Activated CD8-positive, alpha-beta T cell treated with anti-CD3 and anti-CD28 coated beads, Interleukin-2, amount 10 ng/mL, durations not matched to agents 7 days and 5 days (primary cell): Measurements from ENCODE around the gene ABCG1. TPM values are rescaled to one million over a fixed set of nuclear protein-coding genes. Genes with fewer than 3 reads are reported as not detected.

Source experiments
- ATAC-seq: fragments of 150-1000 bp; cut with Tn5 transposase; one replicate; pipeline ENCODE4 v1.10.0; 2021; ENCODE audit warnings: moderate library complexity
- CTCF ChIA-PET: fragments of 350-600 bp; sonication (Branson Sonifier 250); formaldehyde crosslinking; loops from one replicate; lab custom pipeline; 2021; ENCODE audit warnings: antibody characterized with exemption; lab: Charles Lee
- POLR2A ChIA-PET: fragments of 350-600 bp; sonication (Branson Sonifier 250); formaldehyde crosslinking; loops from one replicate; lab custom pipeline; 2021; ENCODE audit warnings: antibody characterized with exemption; lab: Charles Lee
- DNase-seq: peaks from one replicate; pipeline ENCODE4 v3.0.0-alpha.2; 2020
- H3K27ac Mint-ChIP-seq: one replicate; pipeline ENCODE4 v1.8.0; 2021; ENCODE audit warnings: mild to moderate bottlenecking, mixed read lengths
- H3K27me3 Mint-ChIP-seq: one replicate; pipeline ENCODE4 v1.8.0; 2021; ENCODE audit warnings: low read depth, mixed read lengths
- H3K36me3 Mint-ChIP-seq: one replicate; pipeline ENCODE4 v1.8.0; 2021; ENCODE audit warnings: low read depth, mixed read lengths
- H3K4me1 Mint-ChIP-seq: one replicate; pipeline ENCODE4 v1.8.0; 2021; ENCODE audit warnings: low read depth, mixed read lengths
- H3K4me3 Mint-ChIP-seq: one replicate; pipeline ENCODE4 v1.8.0; 2021; ENCODE audit warnings: mild to moderate bottlenecking, mixed read lengths
- H3K9me3 Mint-ChIP-seq: one replicate; pipeline ENCODE4 v1.8.0; 2022; ENCODE audit warnings: mixed read lengths; ENCODE audit not compliant: insufficient read depth
- total RNA-seq, 2 experiments: library from RNA; stranded (reverse); gene quantifications; one replicate each; pipeline ENCODE4 v1.2.3, GENCODE V29; 2021

The ABCG1 gene
- total RNA-seq, 2 experiments from 2014 or later, result 6.7 to 8.0 TPM

- H3K36me3 Mint-ChIP-seq, result no peaks in the 10 kb centered on the region
- H3K4me3 Mint-ChIP-seq, result no peak overlapping the region
- ChIA-PET CTCF (interaction anchor here (0.6 to 4.0 kb wide), 16 partner anchors 12 to 220 kb away, joined by 3 to 18 read pairs (median 4); partner anchors contain the start of gene UBASH3A), POLR2A (no interaction called here)
- H3K27ac Mint-ChIP-seq, result no peak overlapping the region
- peaks cover 24% of the 10 kb centered on the region for H3K27me3 Mint-ChIP-seq
- no peak for DNase-seq
- ATAC-seq, result no peak
- H3K9me3 Mint-ChIP-seq, result no peaks in the 10 kb centered on the region
- peaks cover 11% of the 10 kb centered on the region for H3K4me1 Mint-ChIP-seq
Observed at GRCh38 chr21:42337276-42337675, 118.3 kb downstream of the ABCG1 start.

- Mint-ChIP-seq H3K4me3 (no peak overlapping the region), H3K36me3 (no peaks in the 10 kb centered on the region)
Observed at GRCh38 chr21:42337830-42338728, 119.1 kb downstream of the ABCG1 start.

GRCh38 chr21:42338729-42339715 is 120.1 kb downstream of the ABCG1 start:
- ChIA-PET CTCF (interaction anchor here (0.6 to 3.7 kb wide), 18 partner anchors 10 to 198 kb away, joined by 3 to 16 read pairs (median 4); partner anchors contain the start of genes TFF1 and UBASH3A), POLR2A (interaction anchor here (1.3 kb wide), 2 partner anchors 65 to 80 kb away, joined by 3 to 4 read pairs; no protein-coding TSS in a partner anchor)
- H3K4me1 Mint-ChIP-seq, result peaks cover 11% of the 10 kb centered on the region
- no peak overlapping the region for H3K27ac Mint-ChIP-seq
- no peaks in the 10 kb centered on the region for H3K36me3 Mint-ChIP-seq
- H3K4me3 Mint-ChIP-seq, result no peak overlapping the region
- ATAC-seq, result no peak
- no peaks in the 10 kb centered on the region for H3K9me3 Mint-ChIP-seq
- no peak for DNase-seq
- H3K27me3 Mint-ChIP-seq, result peaks cover 18% of the 10 kb centered on the region

More at GRCh38 chr21:42337830-42338728, 119.1 kb downstream of the ABCG1 start:
- CTCF ChIA-PET, result interaction anchor here (0.6 to 4.0 kb wide), 27 partner anchors 13 to 220 kb away, joined by 3 to 18 read pairs (median 4); partner anchors contain the start of genes TFF1 and UBASH3A
- no peaks in the 10 kb centered on the region for H3K9me3 Mint-ChIP-seq
- ATAC-seq (peak; percentile 99), DNase-seq (peak; percentile 88)
- H3K27ac Mint-ChIP-seq, result peak overlapping the region; percentile 49
- peaks cover 18% of the 10 kb centered on the region for H3K27me3 Mint-ChIP-seq
- POLR2A ChIA-PET, result interaction anchor here (1.3 kb wide), 2 partner anchors 66 to 79 kb away, joined by 3 to 4 read pairs; no protein-coding TSS in a partner anchor
- H3K4me1 Mint-ChIP-seq, result peaks cover 11% of the 10 kb centered on the region

- H3K27ac Mint-ChIP-seq, result no peak overlapping the region
- DNase-seq (no peak), ATAC-seq (no peak)
- no peak overlapping the region for H3K4me3 Mint-ChIP-seq
- no peaks in the 10 kb centered on the region for H3K36me3 Mint-ChIP-seq
- H3K9me3 Mint-ChIP-seq, result no peaks in the 10 kb centered on the region
- peaks cover 11% of the 10 kb centered on the region for H3K4me1 Mint-ChIP-seq
- POLR2A ChIA-PET, result interaction anchor here (1.1 kb wide), 1 partner anchor 65 kb away, joined by 3 read pairs; no protein-coding TSS in a partner anchor
- peaks cover 16% of the 10 kb centered on the region for H3K27me3 Mint-ChIP-seq
- CTCF ChIA-PET, result interaction anchor here (1.0 to 2.6 kb wide), 5 partner anchors 9 to 82 kb away, joined by 3 to 9 read pairs (median 3); no protein-coding TSS in a partner anchor
Observed at GRCh38 chr21:42340187-42341050, 121.5 kb downstream of the ABCG1 start.

GRCh38 chr21:42341776-42342542 is 123.0 kb downstream of the ABCG1 start:
- ChIA-PET POLR2A (no interaction called here), CTCF (interaction anchor here (2.6 kb wide), 1 partner anchor 39 kb away, joined by 9 read pairs; no protein-coding TSS in a partner anchor)
- Mint-ChIP-seq H3K4me1 (peaks cover 11% of the 10 kb centered on the region), H3K27me3 (peaks cover 8% of the 10 kb centered on the region), H3K36me3 (no peaks in the 10 kb centered on the region), H3K9me3 (no peaks in the 10 kb centered on the region), H3K27ac (no peak overlapping the region), H3K4me3 (no peak overlapping the region)
- ATAC-seq (no peak), DNase-seq (no peak)

GRCh38 chr21:42343101-42343500 is 124.2 kb downstream of the ABCG1 start:
- no peak for ATAC-seq
- ChIA-PET CTCF (interaction anchor here (0.9 kb wide), 1 partner anchor 107 kb away, joined by 3 read pairs; no protein-coding TSS in a partner anchor), POLR2A (no interaction called here)
- no peaks in the 10 kb centered on the region for H3K27me3 Mint-ChIP-seq
- H3K27ac Mint-ChIP-seq, result no peak overlapping the region
- H3K36me3 Mint-ChIP-seq, result no peaks in the 10 kb centered on the region
- DNase-seq, result no peak
- H3K4me3 Mint-ChIP-seq, result no peak overlapping the region
- peaks cover 3% of the 10 kb centered on the region for H3K4me1 Mint-ChIP-seq
- no peaks in the 10 kb centered on the region for H3K9me3 Mint-ChIP-seq

- no peak overlapping the region for H3K27ac Mint-ChIP-seq
- ATAC-seq (no peak), DNase-seq (no peak)
- no peaks in the 10 kb centered on the region for H3K27me3 Mint-ChIP-seq
- CTCF ChIA-PET, result interaction anchor here (0.9 kb wide), 1 partner anchor 106 kb away, joined by 3 read pairs; no protein-coding TSS in a partner anchor
- no peaks in the 10 kb centered on the region for H3K4me1 Mint-ChIP-seq
- no peak overlapping the region for H3K4me3 Mint-ChIP-seq
- H3K9me3 Mint-ChIP-seq, result no peaks in the 10 kb centered on the region
- POLR2A ChIA-PET, result no interaction called here
- no peaks in the 10 kb centered on the region for H3K36me3 Mint-ChIP-seq
Observed at GRCh38 chr21:42343556-42343955, 124.6 kb downstream of the ABCG1 start.

- H3K36me3 Mint-ChIP-seq, result no peaks in the 10 kb centered on the region
- CTCF ChIA-PET, result interaction anchor here (0.8 kb wide), 1 partner anchor 34 kb away, joined by 4 read pairs; no protein-coding TSS in a partner anchor
Observed at GRCh38 chr21:42343963-42344510, 125.1 kb downstream of the ABCG1 start.

GRCh38 chr21:42344631-42345030 is 125.7 kb downstream of the ABCG1 start:
- ATAC-seq (no peak), DNase-seq (no peak)
- no peaks in the 10 kb centered on the region for H3K4me1 Mint-ChIP-seq
- no peak overlapping the region for H3K4me3 Mint-ChIP-seq
- ChIA-PET CTCF (interaction anchor here (0.8 kb wide), 1 partner anchor 34 kb away, joined by 4 read pairs; no protein-coding TSS in a partner anchor), POLR2A (no interaction called here)
- no peaks in the 10 kb centered on the region for H3K9me3 Mint-ChIP-seq
- H3K36me3 Mint-ChIP-seq, result no peaks in the 10 kb centered on the region
- H3K27me3 Mint-ChIP-seq, result no peaks in the 10 kb centered on the region
- H3K27ac Mint-ChIP-seq, result no peak overlapping the region

More at GRCh38 chr21:42343963-42344510, 125.1 kb downstream of the ABCG1 start:
- DNase-seq, result no peak
- no peaks in the 10 kb centered on the region for H3K27me3 Mint-ChIP-seq
- no peaks in the 10 kb centered on the region for H3K9me3 Mint-ChIP-seq
- no peaks in the 10 kb centered on the region for H3K4me1 Mint-ChIP-seq
- H3K27ac Mint-ChIP-seq, result no peak overlapping the region
- no peak for ATAC-seq
- no peak overlapping the region for H3K4me3 Mint-ChIP-seq
- POLR2A ChIA-PET, result no interaction called here
